ENCODE measurements around the gene PRKCI.
"Not testable (repeated sequence)": the region's sequence is repeated elsewhere in the genome, so short reads cannot be mapped to it uniquely, and the experiment has no call there.

- TF ChIP-seq, protein P1, sequence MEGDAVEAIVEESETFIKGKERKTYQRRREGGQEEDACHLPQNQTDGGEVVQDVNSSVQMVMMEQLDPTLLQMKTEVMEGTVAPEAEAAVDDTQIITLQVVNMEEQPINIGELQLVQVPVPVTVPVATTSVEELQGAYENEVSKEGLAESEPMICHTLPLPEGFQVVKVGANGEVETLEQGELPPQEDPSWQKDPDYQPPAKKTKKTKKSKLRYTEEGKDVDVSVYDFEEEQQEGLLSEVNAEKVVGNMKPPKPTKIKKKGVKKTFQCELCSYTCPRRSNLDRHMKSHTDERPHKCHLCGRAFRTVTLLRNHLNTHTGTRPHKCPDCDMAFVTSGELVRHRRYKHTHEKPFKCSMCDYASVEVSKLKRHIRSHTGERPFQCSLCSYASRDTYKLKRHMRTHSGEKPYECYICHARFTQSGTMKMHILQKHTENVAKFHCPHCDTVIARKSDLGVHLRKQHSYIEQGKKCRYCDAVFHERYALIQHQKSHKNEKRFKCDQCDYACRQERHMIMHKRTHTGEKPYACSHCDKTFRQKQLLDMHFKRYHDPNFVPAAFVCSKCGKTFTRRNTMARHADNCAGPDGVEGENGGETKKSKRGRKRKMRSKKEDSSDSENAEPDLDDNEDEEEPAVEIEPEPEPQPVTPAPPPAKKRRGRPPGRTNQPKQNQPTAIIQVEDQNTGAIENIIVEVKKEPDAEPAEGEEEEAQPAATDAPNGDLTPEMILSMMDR (IDR thresholded peaks at IDR 0.05): not testable (repeated sequence)
- TF ChIP-seq ZFX (IDR thresholded peaks at IDR 0.05; ENCODE audit: borderline replicate concordance): not testable (repeated sequence)
These were observed 120.0 kb downstream of the PRKCI start for GRCh38 chr3:170342273-170342672.
